Chondrocyte (in vitro differentiated cells): ENCODE measurements around the gene FBRSL1. TPM values are rescaled to one million over a fixed set of nuclear protein-coding genes. Genes with fewer than 3 reads are reported as not detected.

Source experiments
- DNase-seq: peaks from one replicate; pipeline ENCODE4 v3.0.0; 2021; ENCODE audit warnings: mixed read lengths, low spot score
- H3K27ac Mint-ChIP-seq: one replicate; pipeline ENCODE4 v1.8.0; 2021; ENCODE audit warnings: mild to moderate bottlenecking, moderate library complexity, mixed read lengths; ENCODE audit not compliant: unreplicated experiment
- H3K27me3 Mint-ChIP-seq: 2 replicates; pipeline ENCODE4 v1.8.0; 2021; ENCODE audit warnings: low read depth, mixed read lengths
- H3K36me3 Mint-ChIP-seq: 2 replicates; pipeline ENCODE4 v1.8.0; 2021; ENCODE audit warnings: low read depth, mixed read lengths
- H3K4me1 Mint-ChIP-seq: 2 replicates; pipeline ENCODE4 v1.8.0; 2021; ENCODE audit warnings: low read depth, mild to moderate bottlenecking, mixed read lengths
- H3K4me3 Mint-ChIP-seq: one replicate; pipeline ENCODE4 v1.8.0; 2021; ENCODE audit warnings: mild to moderate bottlenecking, moderate library complexity, mixed read lengths; ENCODE audit not compliant: unreplicated experiment
- H3K9me3 Mint-ChIP-seq: 2 replicates; pipeline ENCODE4 v1.8.0; 2021; ENCODE audit warnings: low read depth, mixed read lengths
- total RNA-seq: library from RNA; stranded (reverse); gene quantifications from 3 replicates; pipeline ENCODE4 v1.2.1, GENCODE V29; 2021
- TF ChIP-seq, protein P1 (sequence below): fragments of 200-600 bp; sonication (generic); IDR thresholded peaks from 2 replicates; pipeline ENCODE4 v1.5.0; 2021; ENCODE audit warnings: antibody characterized with exemption, mild to moderate bottlenecking, moderate library complexity

FBRSL1 gene
- total RNA-seq, 1 donor from 2014 or later = 41.1 TPM

DNA sequence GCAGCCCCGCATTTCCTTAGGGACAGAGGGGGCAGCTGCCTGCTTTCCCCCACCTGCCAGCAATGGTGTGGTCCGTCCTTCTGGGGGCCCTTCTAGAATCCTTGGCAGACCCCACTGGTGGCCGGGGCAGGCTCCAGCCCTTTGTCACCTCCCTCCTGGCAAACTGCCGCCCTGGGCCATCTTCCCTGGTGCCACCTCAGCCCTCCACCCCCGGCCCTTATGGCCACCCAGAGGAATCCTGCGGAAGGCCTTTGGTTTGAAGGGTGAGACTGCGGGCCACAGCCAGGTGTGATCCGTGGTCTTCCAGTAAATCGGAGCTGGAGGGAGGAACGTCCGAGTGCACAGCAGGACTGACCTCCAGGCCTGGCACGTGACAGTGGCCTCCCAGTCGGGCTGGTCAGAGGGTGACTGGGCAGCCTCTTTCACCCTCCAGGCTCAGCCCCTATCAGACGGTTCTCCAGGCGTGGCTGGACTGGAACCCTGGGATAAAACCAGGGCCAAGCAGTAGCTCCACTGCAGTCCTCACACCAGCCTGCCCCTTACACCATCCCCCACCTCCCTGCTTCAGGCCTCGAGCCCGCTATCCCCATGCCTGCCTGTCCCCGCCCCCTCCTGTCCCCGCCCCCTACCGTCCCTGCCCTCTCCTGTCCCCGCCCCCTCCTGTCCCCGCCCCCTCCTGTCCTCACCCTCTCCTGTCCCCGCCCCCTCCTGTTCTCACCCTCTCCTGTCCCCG, 12.4 kb downstream of the FBRSL1 start:
- Mint-ChIP-seq H3K4me3 (no peak overlapping the region), H3K27me3 (no peaks in the 10 kb centered on the region), H3K36me3 (no peaks in the 10 kb centered on the region), H3K9me3 (no peaks in the 10 kb centered on the region), H3K4me1 (peaks cover 30% of the 10 kb centered on the region), H3K27ac (no peak overlapping the region)
- TF ChIP-seq, protein P1, sequence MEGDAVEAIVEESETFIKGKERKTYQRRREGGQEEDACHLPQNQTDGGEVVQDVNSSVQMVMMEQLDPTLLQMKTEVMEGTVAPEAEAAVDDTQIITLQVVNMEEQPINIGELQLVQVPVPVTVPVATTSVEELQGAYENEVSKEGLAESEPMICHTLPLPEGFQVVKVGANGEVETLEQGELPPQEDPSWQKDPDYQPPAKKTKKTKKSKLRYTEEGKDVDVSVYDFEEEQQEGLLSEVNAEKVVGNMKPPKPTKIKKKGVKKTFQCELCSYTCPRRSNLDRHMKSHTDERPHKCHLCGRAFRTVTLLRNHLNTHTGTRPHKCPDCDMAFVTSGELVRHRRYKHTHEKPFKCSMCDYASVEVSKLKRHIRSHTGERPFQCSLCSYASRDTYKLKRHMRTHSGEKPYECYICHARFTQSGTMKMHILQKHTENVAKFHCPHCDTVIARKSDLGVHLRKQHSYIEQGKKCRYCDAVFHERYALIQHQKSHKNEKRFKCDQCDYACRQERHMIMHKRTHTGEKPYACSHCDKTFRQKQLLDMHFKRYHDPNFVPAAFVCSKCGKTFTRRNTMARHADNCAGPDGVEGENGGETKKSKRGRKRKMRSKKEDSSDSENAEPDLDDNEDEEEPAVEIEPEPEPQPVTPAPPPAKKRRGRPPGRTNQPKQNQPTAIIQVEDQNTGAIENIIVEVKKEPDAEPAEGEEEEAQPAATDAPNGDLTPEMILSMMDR = no peak
- no peak for DNase-seq

DNA sequence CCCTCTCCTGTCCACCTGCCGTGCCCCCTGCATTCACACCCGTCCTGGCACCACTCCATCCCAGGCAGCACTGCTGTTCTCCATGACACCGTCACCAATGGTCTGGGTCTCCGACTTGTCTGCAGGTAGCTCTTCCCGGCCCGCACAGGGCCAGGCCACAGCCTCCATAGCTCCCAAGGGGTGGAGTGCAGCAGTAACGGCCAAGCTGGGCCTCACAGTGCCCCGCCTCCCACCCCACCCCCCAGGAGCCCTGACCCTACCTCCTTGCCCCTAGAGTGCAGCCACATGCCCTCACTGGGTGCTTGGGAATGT, 12.9 kb downstream of the FBRSL1 start:
- no peak for DNase-seq
- Mint-ChIP-seq H3K9me3 (no peaks in the 10 kb centered on the region), H3K4me3 (no peak overlapping the region), H3K36me3 (no peaks in the 10 kb centered on the region), H3K4me1 (peaks cover 30% of the 10 kb centered on the region), H3K27me3 (no peaks in the 10 kb centered on the region), H3K27ac (no peak overlapping the region)
- TF ChIP-seq, protein P1 = no peak

GRCh38 chr12:132503618-132504204, 13.8 kb downstream of the FBRSL1 start:
- no peak overlapping the region for H3K27ac Mint-ChIP-seq
- no peak for DNase-seq
- H3K36me3 Mint-ChIP-seq = no peaks in the 10 kb centered on the region
- H3K4me3 Mint-ChIP-seq = no peak overlapping the region
- H3K9me3 Mint-ChIP-seq = no peaks in the 10 kb centered on the region
- no peaks in the 10 kb centered on the region for H3K27me3 Mint-ChIP-seq
- TF ChIP-seq, protein P1 = no peak
- H3K4me1 Mint-ChIP-seq = peaks cover 30% of the 10 kb centered on the region

GRCh38 chr12:132505105-132505851, 15.3 kb downstream of the FBRSL1 start:
- DNase-seq = no peak
- TF ChIP-seq, protein P1 = no peak
- Mint-ChIP-seq H3K27ac (no peak overlapping the region), H3K27me3 (no peaks in the 10 kb centered on the region), H3K36me3 (no peaks in the 10 kb centered on the region), H3K4me1 (peaks cover 30% of the 10 kb centered on the region), H3K9me3 (no peaks in the 10 kb centered on the region), H3K4me3 (no peak overlapping the region)

DNA sequence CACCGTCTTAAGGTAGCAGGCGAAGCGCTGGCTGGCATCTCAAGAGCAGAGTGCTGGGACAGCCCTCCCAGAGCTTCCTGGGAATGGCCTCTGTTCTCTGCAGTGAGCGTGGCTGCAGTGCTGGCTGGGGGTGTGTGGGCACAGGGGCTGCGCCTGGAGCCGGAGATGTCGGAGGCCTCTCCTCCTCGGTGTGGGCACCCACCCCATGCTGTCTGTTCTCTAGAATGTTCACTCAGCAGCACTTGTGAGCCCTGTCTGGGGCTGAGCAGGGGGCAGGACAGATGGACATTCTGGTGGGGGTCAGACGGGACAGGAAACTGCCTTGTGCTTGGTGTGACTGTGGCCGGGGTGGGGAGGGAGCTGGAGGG, 15.9 kb downstream of the FBRSL1 start:
- H3K4me1 Mint-ChIP-seq = peaks cover 28% of the 10 kb centered on the region
- H3K4me3 Mint-ChIP-seq = no peak overlapping the region
- H3K9me3 Mint-ChIP-seq = no peaks in the 10 kb centered on the region
- H3K27ac Mint-ChIP-seq = peak overlapping the region; percentile 59
- no peak for DNase-seq
- H3K36me3 Mint-ChIP-seq = no peaks in the 10 kb centered on the region
- no peaks in the 10 kb centered on the region for H3K27me3 Mint-ChIP-seq
- TF ChIP-seq, protein P1 = no peak
